Neural cell (in vitro differentiated cells): Measurements from ENCODE around the gene REL. TPM values are rescaled to one million over a fixed set of nuclear protein-coding genes. Genes with fewer than 3 reads are reported as not detected.

Source experiments
- H2AFZ ChIP-seq: fragments of 200-600, 300-800 bp; sonication (generic), shearing (Covaris generic); 2 replicates; pipeline ENCODE4 v1.6.0; 2014; ENCODE audit warnings: low read depth, mild to moderate bottlenecking, antibody characterized with exemption, low read length, moderate library complexity
- H3F3A ChIP-seq: fragments of 200-600 bp; shearing (Covaris generic); 2 replicates; pipeline ENCODE4 v1.6.1; 2016; ENCODE audit warnings: mild to moderate bottlenecking, moderate library complexity, mixed read lengths, antibody characterized with exemption, low read length; ENCODE audit not compliant: insufficient read depth, poor library complexity, severe bottlenecking
- H3K27ac ChIP-seq: fragments of 200-600, 300-800 bp; sonication (generic), shearing (Covaris generic); 2 replicates; pipeline ENCODE4 v1.5.1; 2014; ENCODE audit warnings: mild to moderate bottlenecking, low read length, moderate library complexity
- H3K27me3 ChIP-seq: fragments of 300-800, 200-600 bp; sonication (generic), shearing (Covaris generic); 2 replicates; pipeline ENCODE4 v1.6.0; 2014; ENCODE audit warnings: mild to moderate bottlenecking, low read depth, low read length, moderate library complexity; ENCODE audit not compliant: insufficient read depth
- H3K36me3 ChIP-seq: fragments of 300-800, 200-600 bp; sonication (generic), shearing (Covaris generic); 2 replicates; pipeline ENCODE4 v1.5.1; 2014; ENCODE audit warnings: mild to moderate bottlenecking, antibody characterized with exemption, low read length, moderate library complexity; ENCODE audit not compliant: insufficient read depth
- H3K4me2 ChIP-seq: fragments of 300-800, 200-600 bp; sonication (generic), shearing (Covaris generic); 2 replicates; pipeline ENCODE4 v1.6.0; 2014; ENCODE audit warnings: mild to moderate bottlenecking, low read length
- H3K4me3 ChIP-seq: fragments of 300-800, 200-600 bp; sonication (generic), shearing (Covaris generic); 2 replicates; pipeline ENCODE4 v1.5.1; 2014; ENCODE audit warnings: mild to moderate bottlenecking, low read length, moderate library complexity
- H3K79me2 ChIP-seq: fragments of 200-600 bp; shearing (Covaris generic); replicated peaks from 2 replicates; pipeline ENCODE4 v1.6.0; 2014; ENCODE audit warnings: mild to moderate bottlenecking, low read length, moderate library complexity; ENCODE audit not compliant: insufficient read depth
- H3K9ac ChIP-seq: fragments of 300-800, 200-600 bp; sonication (generic), shearing (Covaris generic); 2 replicates; pipeline ENCODE4 v1.6.1; 2016; ENCODE audit warnings: mild to moderate bottlenecking, low read length, mixed read lengths
- H3K9me2 ChIP-seq: fragments of 200-600 bp; shearing (Covaris generic); 2 replicates; pipeline ENCODE4 v1.6.1; 2016; ENCODE audit warnings: mild to moderate bottlenecking, low read length, mixed read lengths; ENCODE audit not compliant: insufficient read depth
- H3K9me3 ChIP-seq: fragments of 200-600, 300-800 bp; sonication (generic), shearing (Covaris generic); 2 replicates; pipeline ENCODE4 v1.6.1; 2016; ENCODE audit warnings: mild to moderate bottlenecking, mixed run types, low read length, moderate library complexity, mixed read lengths
- H4K20me1 ChIP-seq: fragments of 200-600 bp; shearing (Covaris generic); 2 replicates; pipeline ENCODE4 v1.6.1; 2016; ENCODE audit warnings: mild to moderate bottlenecking, mixed run types; ENCODE audit not compliant: insufficient read depth
- EP300 ChIP-seq: fragments of 450-650 bp; conservative IDR thresholded peaks from 2 replicates; pipeline ENCODE4 v1.6.1; 2014; ENCODE audit warnings: antibody characterized with exemption, mild to moderate bottlenecking, moderate library complexity; ENCODE audit not compliant: poor library complexity, severe bottlenecking
- EZH2 ChIP-seq: fragments of 200-600, 300-800 bp; shearing (Covaris generic), sonication (generic); IDR thresholded peaks from 2 replicates; pipeline ENCODE4 v1.6.1; 2014; ENCODE audit warnings: antibody characterized with exemption, low read length, borderline replicate concordance, mild to moderate bottlenecking; ENCODE audit not compliant: insufficient read depth, poor library complexity, severe bottlenecking
- MXI1 ChIP-seq: fragments of 450-650 bp; conservative IDR thresholded peaks from 2 replicates; pipeline ENCODE4 v1.6.1; 2014; ENCODE audit warnings: antibody characterized with exemption, mild to moderate bottlenecking; ENCODE audit not compliant: poor library complexity, severe bottlenecking
- POLR2AphosphoS5 ChIP-seq: IDR thresholded peaks from 2 replicates; pipeline ENCODE4 v1.6.1; 2012
- RAD21 ChIP-seq: fragments of 450-650 bp; conservative IDR thresholded peaks from 2 replicates; pipeline ENCODE4 v1.6.1; 2014; ENCODE audit warnings: antibody characterized with exemption, mild to moderate bottlenecking, moderate library complexity
- REST ChIP-seq: IDR thresholded peaks from 2 replicates; pipeline ENCODE4 v1.6.1; 2012; ENCODE audit warnings: borderline replicate concordance
- SMC3 ChIP-seq: fragments of 450-650 bp; conservative IDR thresholded peaks from 2 replicates; pipeline ENCODE4 v1.6.1; 2014; ENCODE audit warnings: antibody characterized with exemption, mild to moderate bottlenecking, moderate library complexity; ENCODE audit not compliant: poor library complexity
- TAF1 ChIP-seq: IDR thresholded peaks from 2 replicates; pipeline ENCODE4 v1.6.1; 2012; ENCODE audit warnings: low read depth
- polyA plus RNA-seq: library from polyadenylated mRNA; depleted of rRNA; stranded (reverse); fragments of >200 nt; gene quantifications from 2 replicates; pipeline ENCODE4 v1.2.3, GENCODE V29; 2014
- TF ChIP-seq, protein P1 (sequence below): fragments of 450-650 bp; IDR thresholded peaks from 2 replicates; pipeline ENCODE4 v1.5.1; 2014; ENCODE audit warnings: antibody characterized with exemption, mild to moderate bottlenecking, moderate library complexity; ENCODE audit not compliant: poor library complexity, severe bottlenecking

REL gene
- polyA plus RNA-seq, 1 donor from 2014 or later = 1.9 TPM

DNA sequence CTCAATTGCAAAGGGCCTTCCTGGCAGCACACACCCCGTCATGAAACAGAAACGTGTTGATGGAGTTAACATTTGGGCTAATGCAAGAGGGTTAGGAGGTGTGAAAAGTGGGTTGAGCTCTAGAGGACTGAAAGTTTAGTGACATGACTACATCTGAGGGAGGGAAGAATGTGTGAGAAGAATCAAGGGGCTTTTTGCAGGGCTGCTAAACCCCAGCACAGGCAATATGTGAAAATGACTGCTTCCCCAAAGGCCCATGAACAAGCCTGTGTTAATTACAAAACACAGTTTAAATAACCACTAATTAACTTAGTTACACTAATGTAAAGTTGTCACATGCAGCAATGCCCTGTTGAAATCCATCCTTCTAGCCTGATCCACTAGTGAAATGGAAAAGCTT lies 72.8 kb downstream of the REL start:
- no peaks in the 10 kb centered on the region for H3K27me3 ChIP-seq
- no peak overlapping the region for H3K9ac ChIP-seq
- no peaks in the 10 kb centered on the region for H3F3A ChIP-seq
- no peak overlapping the region for H2AFZ ChIP-seq
- H3K79me2 ChIP-seq = no peaks in the 10 kb centered on the region
- H3K27ac ChIP-seq = no peak overlapping the region
- TF ChIP-seq RAD21 (no peak), REST (no peak), POLR2AphosphoS5 (no peak), EZH2 (no peak), SMC3 (no peak), TAF1 (no peak), MXI1 (no peak), EP300 (no peak)
- TF ChIP-seq, protein P1, sequence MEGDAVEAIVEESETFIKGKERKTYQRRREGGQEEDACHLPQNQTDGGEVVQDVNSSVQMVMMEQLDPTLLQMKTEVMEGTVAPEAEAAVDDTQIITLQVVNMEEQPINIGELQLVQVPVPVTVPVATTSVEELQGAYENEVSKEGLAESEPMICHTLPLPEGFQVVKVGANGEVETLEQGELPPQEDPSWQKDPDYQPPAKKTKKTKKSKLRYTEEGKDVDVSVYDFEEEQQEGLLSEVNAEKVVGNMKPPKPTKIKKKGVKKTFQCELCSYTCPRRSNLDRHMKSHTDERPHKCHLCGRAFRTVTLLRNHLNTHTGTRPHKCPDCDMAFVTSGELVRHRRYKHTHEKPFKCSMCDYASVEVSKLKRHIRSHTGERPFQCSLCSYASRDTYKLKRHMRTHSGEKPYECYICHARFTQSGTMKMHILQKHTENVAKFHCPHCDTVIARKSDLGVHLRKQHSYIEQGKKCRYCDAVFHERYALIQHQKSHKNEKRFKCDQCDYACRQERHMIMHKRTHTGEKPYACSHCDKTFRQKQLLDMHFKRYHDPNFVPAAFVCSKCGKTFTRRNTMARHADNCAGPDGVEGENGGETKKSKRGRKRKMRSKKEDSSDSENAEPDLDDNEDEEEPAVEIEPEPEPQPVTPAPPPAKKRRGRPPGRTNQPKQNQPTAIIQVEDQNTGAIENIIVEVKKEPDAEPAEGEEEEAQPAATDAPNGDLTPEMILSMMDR = no peak
- H4K20me1 ChIP-seq = no peaks in the 10 kb centered on the region
- H3K4me2 ChIP-seq = no peak overlapping the region
- H3K36me3 ChIP-seq = no peaks in the 10 kb centered on the region
- no peaks in the 10 kb centered on the region for H3K9me3 ChIP-seq
- H3K9me2 ChIP-seq = no peaks in the 10 kb centered on the region
- H3K4me3 ChIP-seq = no peak overlapping the region

GRCh38 chr2:60957224-60957623 lies 75.8 kb downstream of the REL start:
- Histone ChIP-seq H3K4me2 (no peak overlapping the region), H3K27ac (no peak overlapping the region), H3K9ac (no peak overlapping the region), H3K9me3 (no peaks in the 10 kb centered on the region), H2AFZ (no peak overlapping the region), H3K79me2 (no peaks in the 10 kb centered on the region), H3K36me3 (no peaks in the 10 kb centered on the region), H3K9me2 (no peaks in the 10 kb centered on the region), H4K20me1 (no peaks in the 10 kb centered on the region), H3K4me3 (no peak overlapping the region), H3K27me3 (no peaks in the 10 kb centered on the region), H3F3A (no peaks in the 10 kb centered on the region)
- TF ChIP-seq MXI1 (no peak), TAF1 (no peak), SMC3 (no peak), REST (no peak), POLR2AphosphoS5 (no peak), EZH2 (no peak), EP300 (no peak), RAD21 (no peak)
- TF ChIP-seq, protein P1 = no peak
